Urinary bladder (tissue), 4 donors: Measurements from ENCODE around the gene PKN1. TPM values are rescaled to one million over a fixed set of nuclear protein-coding genes. Genes with fewer than 3 reads are reported as not detected.

Experiments
- DNase-seq: peaks from one replicate; pipeline ENCODE4 v3.0.0-alpha.2; 2015; ENCODE audit errors: extremely low spot score
- H3K27ac ChIP-seq: one replicate; pipeline ENCODE4 v1.5.1; 2013; ENCODE audit warnings: low read depth, mild to moderate bottlenecking, moderate library complexity
- H3K36me3 ChIP-seq: one replicate; pipeline ENCODE4 v1.6.1; 2013; ENCODE audit warnings: mild to moderate bottlenecking, moderate library complexity; ENCODE audit not compliant: insufficient read depth
- H3K4me1 ChIP-seq: one replicate; pipeline ENCODE4 v1.6.1; 2013; ENCODE audit warnings: mild to moderate bottlenecking, moderate library complexity; ENCODE audit not compliant: insufficient read depth
- H3K4me3 ChIP-seq: one replicate; pipeline ENCODE4 v1.5.1; 2013; ENCODE audit warnings: low read depth, low read length
- WGBS: extraction: QIAGEN DNeasy Blood & Tissue Kit; methylation state at CpG from one replicate; pipeline ENCODE4 v1.1.7; 2013; 5-methylcytosine and 5-hydroxymethylcytosine counted together
- polyA plus RNA-seq: library from polyadenylated mRNA; stranded (reverse); fragments of 200-250 nt; gene quantifications from one replicate; pipeline ENCODE4 v1.2.3, GENCODE V29; 2013
- small RNA-seq: library from RNA; depleted of rRNA; stranded (forward); fragments of <200 nt; gene quantifications from one replicate; pipeline ENCODE3, GENCODE V24; 2014
- total RNA-seq: library from RNA; depleted of rRNA; stranded (reverse); fragments of >200 nt; gene quantifications from one replicate; pipeline ENCODE4 v1.2.3, GENCODE V29; 2014
- donor health status: healthy with polysubstance abuse.
- donor health status: healthy.

Gene PKN1
- total and polyA plus RNA-seq, 2 donors = 39.4 to 94.5 TPM

DNA sequence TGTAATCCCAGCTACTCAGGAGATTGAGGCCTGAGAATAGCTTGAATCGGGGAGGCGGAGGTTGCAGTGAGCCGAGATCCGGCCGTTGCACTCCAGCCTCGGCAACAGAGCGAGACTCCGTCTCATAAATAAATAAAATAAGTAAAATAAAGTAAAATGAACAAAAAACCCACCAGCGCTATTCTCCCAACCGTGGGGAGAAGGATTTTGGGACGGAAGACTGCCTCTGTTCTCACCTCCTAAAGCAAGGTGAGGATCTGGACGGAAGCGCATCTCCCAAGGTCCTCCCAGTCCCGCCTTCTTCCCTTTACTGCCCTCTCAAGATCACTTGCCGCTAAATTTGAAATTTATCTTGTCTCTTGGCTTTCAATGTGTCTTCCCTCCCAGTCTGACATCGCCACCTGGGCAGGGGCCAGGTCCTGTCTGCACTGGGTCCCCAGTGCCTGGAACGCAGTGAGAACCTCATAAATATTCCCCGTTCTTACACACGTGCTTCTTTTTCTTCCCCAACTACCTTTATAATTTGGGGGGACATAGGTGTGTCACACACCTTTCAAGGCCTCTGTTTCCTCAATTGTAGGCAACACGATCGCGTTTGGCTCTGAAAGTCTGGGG, 86.2 kb downstream of the PKN1 start:
- Histone ChIP-seq H3K4me1 (no peaks in the 10 kb centered on the region), H3K4me3 (no peak overlapping the region), H3K27ac (no peak overlapping the region), H3K36me3 (no peaks in the 10 kb centered on the region)
- 87% methylated on average over 22 of the region's 22 CpGs for WGBS
- DNase-seq = no peak

DNA sequence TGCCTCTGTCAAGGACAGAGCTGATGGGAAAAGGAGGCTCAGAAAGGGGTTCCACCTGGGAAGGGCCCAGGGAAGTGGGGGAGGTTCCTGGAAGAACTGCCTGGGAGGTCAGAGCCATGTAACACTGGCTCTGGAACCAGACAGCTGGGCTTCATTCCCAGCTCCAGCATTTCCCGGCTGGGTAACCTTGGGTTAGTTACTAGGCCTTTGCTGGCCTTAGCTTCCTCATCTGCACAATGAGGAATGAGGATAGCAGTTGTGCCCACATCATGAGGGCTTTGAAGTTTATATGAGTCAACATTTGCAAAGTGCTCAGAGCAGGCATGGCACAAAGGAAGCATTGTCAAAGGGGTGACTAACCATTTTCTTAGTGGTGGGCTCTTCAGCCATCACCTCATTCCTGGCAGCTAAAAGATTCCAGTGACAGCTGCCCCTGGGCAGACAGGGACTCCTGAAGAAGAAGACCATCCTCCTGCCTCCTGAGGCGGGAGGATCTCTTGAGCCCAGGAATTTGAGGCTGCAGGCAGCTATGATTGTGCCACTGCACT, 86.8 kb downstream of the PKN1 start:
- no peak for DNase-seq
- Histone ChIP-seq H3K4me1 (no peaks in the 10 kb centered on the region), H3K4me3 (no peak overlapping the region), H3K27ac (no peak overlapping the region), H3K36me3 (no peaks in the 10 kb centered on the region)
- WGBS = 56% methylated on average over 2 of the region's 2 CpGs

- H3K36me3 ChIP-seq = no peaks in the 10 kb centered on the region
- no peak for DNase-seq
- H3K27ac ChIP-seq = no peak overlapping the region
- H3K4me3 ChIP-seq = no peak overlapping the region
- H3K4me1 ChIP-seq = no peaks in the 10 kb centered on the region
- 94% methylated on average over 4 of the region's 4 CpGs for WGBS
Measured at GRCh38 chr19:14520543-14520942, 87.4 kb downstream of the PKN1 start.

Small RNA genes lying within 50 kb of the gene (small RNA-seq; reads per million reads assigned to genes)
- not detected for gene SNRPGP15

Other genes with a start within 250 kb of the PKN1 start
- gene ADGRL1, start 227.1 kb upstream of the PKN1 start, total RNA-seq = 18.0 TPM
- gene ADGRL1, start 227.1 kb upstream of the PKN1 start, polyA plus RNA-seq = 23.6 TPM
- gene ADGRE5, start 51.9 kb upstream of the PKN1 start, total RNA-seq = 12.5 TPM
- gene ADGRE5, start 51.9 kb upstream of the PKN1 start, polyA plus RNA-seq = 46.1 TPM
- 24.0 TPM for gene DDX39A, start 14.0 kb upstream of the PKN1 start, total RNA-seq
- gene DDX39A, start 14.0 kb upstream of the PKN1 start, polyA plus RNA-seq = 52.2 TPM
- 4.1 TPM for gene PTGER1, start 42.0 kb downstream of the PKN1 start, total RNA-seq
- 1.6 TPM for gene PTGER1, start 42.0 kb downstream of the PKN1 start, polyA plus RNA-seq
- gene GIPC1, start 62.8 kb downstream of the PKN1 start, total RNA-seq = 46.3 TPM
- 98.8 TPM for gene GIPC1, start 62.8 kb downstream of the PKN1 start, polyA plus RNA-seq
- gene DNAJB1, start 85.1 kb downstream of the PKN1 start, total RNA-seq = 39.3 TPM
- gene DNAJB1, start 85.1 kb downstream of the PKN1 start, polyA plus RNA-seq = 86.2 TPM
- 17.6 TPM for gene TECR, start 96.3 kb downstream of the PKN1 start, total RNA-seq
- 98.2 TPM for gene TECR, start 96.3 kb downstream of the PKN1 start, polyA plus RNA-seq
- 113 TPM for gene NDUFB7, start 138.8 kb downstream of the PKN1 start, total RNA-seq
- gene NDUFB7, start 138.8 kb downstream of the PKN1 start, polyA plus RNA-seq = 505 TPM
- 0.21 TPM for gene CLEC17A, start 149.8 kb downstream of the PKN1 start, total RNA-seq
- gene CLEC17A, start 149.8 kb downstream of the PKN1 start, polyA plus RNA-seq = not detected
- 0.16 TPM for gene ADGRE3, start 241.5 kb downstream of the PKN1 start, total RNA-seq
- not detected for gene ADGRE3, start 241.5 kb downstream of the PKN1 start, polyA plus RNA-seq